GM19455 (cell line): ENCODE data around the gene TACC2.
"Not testable (repeated sequence)": the region's sequence is repeated elsewhere in the genome, so short reads cannot be mapped to it uniquely, and the experiment has no call there.

Source experiments
- ATAC-seq: cut with Tn5 transposase; IDR thresholded peaks from one replicate; pipeline ENCODE4 v1.9.1; 2021; ENCODE audit not compliant: unreplicated experiment

The TACC2 gene

DNA sequence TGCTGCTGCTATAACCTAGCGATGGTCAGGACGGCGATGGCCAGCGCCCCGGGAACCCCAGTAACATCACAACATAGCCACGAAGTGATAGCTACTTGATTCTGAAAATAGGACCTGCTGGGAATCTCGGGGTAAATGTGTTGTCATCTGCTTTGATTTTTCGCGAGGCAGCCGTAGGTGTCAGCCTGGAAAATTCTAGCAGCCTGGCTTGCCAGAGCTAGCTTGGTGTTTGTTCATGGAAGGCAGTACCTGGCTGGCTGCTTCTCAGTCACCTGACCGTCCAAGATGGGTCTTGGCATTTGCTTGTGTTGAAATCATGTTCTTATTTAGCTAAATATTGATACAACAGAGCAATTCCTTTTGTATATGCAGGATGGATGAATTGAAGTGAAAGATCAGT, 199.7 kb downstream of the TACC2 start:
- no peak for ATAC-seq

DNA sequence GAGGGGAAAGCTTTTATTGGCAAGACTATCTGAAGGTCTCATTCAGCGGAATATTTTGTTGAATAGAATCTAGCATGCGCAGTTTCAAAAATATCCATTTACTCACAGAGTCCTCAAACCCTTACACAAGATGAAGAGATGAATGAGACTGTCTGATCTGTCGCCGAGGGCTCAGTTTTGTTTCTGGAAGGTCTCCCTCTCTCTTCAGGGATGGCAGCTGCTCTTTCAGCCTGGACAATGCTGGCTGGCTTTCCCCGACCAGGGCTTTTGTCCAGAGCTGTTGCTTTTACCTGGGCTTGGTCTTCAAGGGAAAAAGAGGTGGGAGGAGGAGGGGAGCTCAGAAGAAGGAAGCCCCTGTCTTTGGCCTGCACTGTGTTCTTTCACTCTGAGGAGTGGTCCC, 200.2 kb downstream of the TACC2 start:
- ATAC-seq, result no peak

DNA sequence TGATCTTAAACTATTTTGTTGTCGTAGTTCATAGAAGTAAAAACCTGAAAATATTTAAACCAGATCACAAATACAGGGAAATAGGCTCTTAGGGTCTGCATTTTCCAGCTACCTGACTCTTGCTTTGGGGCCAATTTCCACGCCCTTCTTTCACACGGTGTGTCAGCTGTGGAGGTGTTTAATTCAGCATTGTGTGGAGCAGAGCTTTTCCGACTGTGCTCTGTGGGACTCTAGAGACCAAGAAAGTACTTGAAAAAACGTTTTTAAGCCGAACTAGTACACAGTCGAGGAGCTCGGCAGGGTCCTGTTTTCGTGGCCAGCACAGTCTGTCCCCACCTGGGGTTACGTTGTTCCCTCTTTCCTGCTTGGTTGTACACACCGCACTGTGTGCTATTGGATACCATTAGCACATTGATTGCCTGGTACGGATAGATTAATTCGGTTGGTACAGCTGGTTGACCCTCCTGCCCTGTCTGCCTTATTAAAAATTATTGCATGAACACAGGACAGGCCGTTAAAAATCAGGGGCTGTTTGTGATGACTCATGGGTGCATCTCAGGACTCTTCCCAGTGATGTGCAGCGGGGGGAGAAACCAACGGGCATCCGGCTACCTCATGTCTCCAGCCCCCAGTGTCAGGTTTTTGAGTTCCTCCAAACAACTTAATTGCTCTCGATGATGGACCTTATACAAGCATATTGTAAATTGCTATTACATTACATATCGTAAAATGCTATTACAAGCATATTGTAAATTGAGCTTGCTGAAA, 201.4 kb downstream of the TACC2 start:
- no peak for ATAC-seq

DNA sequence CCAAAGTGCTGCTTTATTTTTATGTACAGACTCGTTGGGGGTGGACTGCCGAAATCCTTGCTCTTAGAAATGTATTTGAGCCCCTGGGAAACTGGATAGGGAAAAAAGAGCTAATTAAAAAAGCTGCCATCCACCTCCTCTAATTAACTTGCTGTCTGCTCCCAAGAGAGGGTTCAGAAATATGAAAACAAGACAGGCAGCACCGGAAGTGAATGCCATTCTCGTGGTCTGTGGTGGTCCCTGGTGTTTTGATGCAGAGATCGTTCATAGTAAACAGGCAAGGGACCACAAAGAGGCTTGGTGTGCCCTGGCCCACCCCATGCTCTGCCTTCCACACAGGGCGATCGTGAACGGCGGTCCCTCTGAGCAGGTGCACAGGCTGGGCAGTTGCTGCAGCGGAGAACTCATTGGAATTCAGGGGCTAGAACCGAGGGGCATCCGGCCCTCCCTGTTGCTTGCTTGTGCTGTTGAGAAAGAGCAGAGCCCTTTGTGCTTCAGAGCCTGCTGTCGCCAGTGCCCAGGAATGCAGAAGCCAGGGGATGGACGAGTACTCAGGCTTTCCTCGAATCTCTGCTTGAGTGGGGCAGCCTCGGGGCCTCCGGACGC, 203.1 kb downstream of the TACC2 start:
- no peak for ATAC-seq

DNA sequence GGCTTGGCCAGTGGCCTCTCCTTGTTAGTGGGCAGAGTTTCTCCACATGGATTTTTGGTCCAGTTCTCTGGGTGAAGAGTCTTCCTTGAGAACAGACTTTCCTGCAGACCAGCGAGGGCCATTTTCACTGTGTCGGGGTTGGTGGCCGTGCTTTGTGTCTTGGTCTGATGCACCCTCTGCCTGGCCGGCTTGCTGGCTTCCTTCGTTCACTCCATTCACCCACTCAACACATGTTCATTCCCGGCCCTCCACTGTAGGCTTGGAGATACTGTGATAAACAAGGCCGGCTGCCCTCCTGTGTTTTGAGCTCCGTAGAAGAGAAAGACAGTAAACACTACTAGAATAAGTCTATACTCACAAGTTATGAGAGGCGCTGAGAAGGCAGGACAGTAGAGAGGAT, 205.3 kb downstream of the TACC2 start:
- no peak for ATAC-seq

DNA sequence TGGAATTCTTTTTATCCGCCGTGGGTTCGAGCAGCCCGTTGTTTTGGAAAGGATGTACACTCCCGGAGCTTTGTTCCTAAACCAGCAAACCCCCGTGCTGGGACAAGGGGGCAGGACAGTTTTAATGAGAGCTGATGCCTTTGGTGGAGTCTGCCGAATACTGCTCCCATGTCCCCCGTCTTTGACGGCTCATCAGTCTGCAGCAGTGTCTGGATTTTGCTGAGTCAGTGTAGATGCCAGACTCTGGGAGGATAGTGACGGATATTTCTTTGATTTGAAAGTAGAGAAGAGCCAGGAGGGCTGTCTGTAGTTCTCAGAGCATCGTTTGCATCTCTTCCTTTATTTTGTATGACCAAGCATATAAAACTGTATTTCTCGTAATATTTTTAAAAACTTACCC, 207.3 kb downstream of the TACC2 start:
- no peak for ATAC-seq

DNA sequence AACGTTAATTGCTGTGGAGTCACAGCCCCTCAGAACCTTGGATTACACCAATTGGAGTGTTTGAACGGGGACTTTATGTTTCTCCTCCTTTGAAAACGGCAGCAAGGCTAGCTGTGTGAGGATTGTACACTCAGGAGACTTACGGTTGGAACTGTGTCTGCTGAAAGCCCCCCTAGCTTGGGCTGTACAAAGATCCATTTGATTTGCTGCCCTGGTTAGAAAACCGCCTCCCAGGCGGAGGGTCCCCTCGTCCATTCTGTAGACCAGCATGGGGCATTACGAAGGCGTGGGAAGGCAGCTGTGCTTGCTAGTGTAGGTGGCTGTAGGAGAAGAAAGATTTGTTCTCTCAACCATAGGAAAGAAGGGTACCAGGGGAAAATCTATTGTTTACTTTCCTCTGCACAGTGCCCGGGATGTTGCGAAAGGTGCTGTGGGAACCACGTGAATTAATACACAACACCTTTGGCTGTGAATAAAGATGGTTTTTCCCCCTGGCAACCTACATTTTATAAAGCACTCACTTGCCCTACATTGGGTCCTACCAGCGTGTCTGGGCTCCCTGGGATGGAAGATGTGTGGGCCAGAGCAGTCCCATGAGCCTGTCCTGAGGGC, 208.8 kb downstream of the TACC2 start:
- no peak for ATAC-seq

DNA sequence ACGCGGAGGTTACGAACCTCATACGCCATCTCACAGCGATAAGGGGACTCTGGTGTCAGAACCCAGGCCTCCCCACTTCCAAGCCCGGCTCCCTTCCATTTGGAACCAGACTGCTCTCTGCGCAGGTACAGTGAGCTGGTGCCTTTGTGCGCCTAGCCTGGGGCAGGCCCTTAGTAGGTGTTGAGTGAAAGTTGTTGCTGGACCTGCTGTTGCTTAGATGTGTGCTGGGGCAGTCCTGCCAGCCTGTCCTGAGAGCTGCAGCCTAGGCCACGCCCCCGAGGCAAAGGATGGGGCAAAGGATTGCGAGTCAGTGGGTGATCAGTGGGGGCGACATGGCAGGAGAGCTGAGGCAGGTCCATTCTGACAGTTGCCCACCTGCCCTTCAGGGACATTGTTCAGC, 209.7 kb downstream of the TACC2 start:
- no peak for ATAC-seq

DNA sequence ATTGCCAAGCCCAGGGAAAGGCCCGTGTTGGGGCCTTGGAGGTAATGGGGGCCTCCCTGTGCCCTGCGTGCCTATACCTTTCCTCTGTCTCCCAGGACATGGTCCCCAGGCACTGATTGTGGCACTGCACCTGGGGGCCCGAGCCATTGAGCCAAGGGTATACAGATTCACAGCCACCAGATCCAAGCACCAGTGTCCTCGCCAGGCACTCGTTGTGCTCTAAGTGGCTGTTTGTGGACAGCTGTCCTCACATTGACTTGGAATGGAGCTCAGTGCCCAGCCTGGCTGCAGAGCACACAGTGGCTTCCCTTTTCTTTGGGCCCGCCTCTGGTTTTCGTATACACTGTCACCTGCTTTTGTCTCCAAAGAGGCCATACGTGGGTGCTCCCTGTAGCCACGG, 210.1 kb downstream of the TACC2 start:
- ATAC-seq, result no peak

DNA sequence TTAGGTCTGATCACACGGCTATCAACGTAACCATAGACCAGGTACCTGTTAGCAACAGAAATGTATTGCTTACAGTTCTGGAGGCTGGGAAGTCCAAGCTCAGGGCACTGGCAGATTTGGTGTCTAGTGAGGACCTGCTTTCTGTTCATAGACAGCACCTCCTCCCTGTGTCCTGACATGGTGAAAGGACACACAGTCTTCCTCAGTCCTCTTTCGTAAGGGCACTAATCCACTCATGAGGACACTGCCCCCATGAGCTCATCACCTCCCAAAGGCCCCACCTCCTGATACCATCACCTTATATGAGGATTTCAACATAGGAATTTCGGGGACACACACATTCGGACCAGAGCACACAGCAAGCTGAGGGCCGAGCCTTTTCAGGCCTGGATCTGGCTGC, 210.7 kb downstream of the TACC2 start:
- no peak for ATAC-seq

DNA sequence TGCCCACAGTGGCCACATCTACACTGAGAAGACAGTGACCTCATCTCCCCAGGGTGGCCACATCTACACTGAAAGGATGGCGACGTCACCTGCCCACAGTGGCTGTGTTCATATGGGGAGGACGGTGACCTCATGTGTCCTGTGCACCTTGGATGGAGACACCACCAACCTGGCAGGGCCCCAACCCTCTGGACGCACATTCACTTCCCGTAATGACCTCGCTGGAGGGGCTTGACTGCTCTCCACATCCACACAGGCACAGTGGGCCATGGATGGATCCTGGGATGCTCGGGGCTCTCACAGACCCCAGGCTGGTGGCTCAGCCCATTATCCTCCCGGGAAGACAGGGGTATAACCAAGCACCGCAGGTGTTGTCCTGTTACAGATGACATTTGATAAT, 212.4 kb downstream of the TACC2 start:
- no peak for ATAC-seq

DNA sequence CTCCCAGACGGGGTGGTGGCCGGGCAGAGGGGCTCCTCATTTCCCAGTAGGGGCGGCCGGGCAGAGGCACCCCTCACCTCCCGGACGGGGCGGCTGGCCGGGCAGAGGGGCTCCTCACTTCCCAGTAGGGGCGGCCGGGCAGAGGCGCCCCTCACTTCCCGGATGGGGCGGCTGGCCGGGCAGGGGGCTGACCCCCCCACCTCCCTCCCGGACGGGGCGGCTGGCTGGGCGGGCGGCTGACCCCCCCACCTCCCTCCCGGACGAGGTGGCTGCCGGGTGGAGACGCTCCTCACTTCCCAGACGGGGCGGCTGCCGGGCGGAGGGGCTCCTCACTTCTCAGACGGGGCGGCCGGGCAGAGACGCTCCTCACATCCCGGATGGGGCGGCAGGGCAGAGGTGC, 214.2 kb downstream of the TACC2 start:
- not testable (repeated sequence) for ATAC-seq

DNA sequence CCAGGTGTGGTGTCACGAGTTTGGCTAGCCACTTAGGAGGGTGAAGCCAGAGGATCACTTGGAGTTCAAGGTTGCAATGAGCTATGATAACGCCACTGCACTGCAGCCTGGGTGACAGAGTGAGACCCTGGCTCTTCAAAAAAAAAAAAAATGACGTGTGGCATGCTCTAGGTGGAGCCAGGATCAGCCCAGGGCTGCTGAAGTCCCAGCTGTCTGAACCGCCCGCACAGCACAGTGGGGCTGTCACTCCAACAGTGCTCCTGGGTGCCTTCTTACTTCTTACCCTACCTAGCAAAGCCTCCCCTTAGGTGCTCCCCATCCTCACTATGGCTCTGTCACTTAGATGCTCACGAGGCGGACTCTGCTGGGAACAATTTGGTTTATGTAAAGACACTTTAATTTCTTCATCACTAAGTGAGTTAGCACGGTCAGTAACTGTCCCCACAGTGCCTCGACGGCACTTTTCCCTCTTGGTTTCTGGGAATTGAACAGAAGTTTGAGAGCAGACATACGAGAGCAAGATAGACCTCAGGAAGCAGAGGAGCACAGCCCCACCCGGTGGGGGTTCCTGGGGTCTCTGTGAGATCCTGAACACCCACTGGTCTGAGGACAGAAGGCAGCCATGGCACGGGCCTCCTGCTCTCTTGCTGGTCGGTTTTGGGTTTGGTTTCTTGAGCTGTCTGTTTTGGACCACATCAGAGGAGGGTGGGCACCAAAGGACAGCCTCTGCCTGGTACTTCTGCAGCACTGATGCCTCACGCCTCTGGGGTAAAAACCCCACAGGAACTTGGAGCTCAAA, 215.9 kb downstream of the TACC2 start:
- ATAC-seq, result no peak

DNA sequence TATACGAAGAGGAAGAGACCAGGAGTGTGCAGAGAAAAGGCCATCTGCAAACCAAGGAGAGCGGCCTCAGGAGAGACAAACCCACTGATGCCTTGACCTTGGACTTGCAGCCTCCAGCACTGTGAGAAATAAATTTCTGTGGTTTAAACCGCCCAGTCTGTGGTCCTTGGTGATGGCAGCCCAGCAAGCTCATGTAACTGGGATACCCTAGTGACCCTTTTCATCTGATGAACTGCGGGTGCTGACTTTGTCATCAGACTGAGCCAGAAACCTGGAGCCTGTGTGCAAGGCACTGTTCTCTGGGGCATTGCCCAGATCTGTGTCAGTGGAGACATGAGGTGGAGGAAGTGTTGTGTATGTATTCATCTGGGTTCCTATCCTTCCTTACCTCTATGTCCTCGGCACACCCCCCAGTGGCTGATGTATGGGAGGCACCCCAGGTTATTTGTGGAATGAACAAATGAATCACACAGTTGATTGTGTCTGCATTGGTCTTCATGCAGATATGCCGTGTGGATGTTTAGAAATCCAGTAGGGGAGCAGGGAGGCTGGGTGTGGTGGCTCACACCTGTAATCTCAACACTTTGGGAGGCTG, 217.6 kb downstream of the TACC2 start:
- no peak for ATAC-seq

DNA sequence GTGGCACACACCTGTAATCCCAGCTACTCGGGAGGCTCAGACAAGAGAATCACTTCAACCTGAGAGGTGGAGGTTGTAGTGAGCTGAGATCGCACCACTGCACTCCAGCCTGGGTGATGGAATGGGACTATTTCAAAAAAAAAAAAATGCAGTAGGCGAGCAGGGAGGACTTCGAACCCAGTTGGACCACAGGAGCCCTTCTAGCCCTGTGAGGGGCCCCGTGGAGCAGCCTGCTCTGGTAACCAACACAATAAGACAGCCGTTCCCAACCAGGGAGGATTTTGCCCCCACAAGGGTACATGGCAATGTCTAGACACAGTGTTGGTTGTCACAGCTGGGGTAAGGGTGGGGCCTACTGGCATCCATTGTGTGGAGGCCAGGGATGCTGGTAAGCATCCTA, 218.2 kb downstream of the TACC2 start:
- ATAC-seq, result no peak

DNA sequence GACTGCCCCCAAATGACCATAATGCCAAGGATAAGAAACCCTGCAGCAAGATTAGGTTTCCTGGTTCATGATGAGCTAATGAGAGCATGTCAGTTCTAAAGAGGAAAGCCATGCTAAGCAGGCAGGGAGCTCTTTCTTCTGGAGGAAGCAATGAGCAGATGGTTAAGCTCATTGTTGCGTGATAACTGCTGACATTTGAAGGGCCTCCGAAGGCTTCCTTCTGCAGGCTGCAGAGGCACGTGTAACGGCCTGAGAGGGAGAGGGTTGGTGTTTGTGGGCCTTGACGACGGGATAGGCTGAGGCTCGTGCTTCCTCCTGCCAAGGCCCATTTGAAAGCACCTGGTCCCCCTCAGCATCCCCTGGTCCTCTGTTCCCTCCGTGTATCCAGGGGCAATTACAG, 218.6 kb downstream of the TACC2 start:
- ATAC-seq, result no peak

DNA sequence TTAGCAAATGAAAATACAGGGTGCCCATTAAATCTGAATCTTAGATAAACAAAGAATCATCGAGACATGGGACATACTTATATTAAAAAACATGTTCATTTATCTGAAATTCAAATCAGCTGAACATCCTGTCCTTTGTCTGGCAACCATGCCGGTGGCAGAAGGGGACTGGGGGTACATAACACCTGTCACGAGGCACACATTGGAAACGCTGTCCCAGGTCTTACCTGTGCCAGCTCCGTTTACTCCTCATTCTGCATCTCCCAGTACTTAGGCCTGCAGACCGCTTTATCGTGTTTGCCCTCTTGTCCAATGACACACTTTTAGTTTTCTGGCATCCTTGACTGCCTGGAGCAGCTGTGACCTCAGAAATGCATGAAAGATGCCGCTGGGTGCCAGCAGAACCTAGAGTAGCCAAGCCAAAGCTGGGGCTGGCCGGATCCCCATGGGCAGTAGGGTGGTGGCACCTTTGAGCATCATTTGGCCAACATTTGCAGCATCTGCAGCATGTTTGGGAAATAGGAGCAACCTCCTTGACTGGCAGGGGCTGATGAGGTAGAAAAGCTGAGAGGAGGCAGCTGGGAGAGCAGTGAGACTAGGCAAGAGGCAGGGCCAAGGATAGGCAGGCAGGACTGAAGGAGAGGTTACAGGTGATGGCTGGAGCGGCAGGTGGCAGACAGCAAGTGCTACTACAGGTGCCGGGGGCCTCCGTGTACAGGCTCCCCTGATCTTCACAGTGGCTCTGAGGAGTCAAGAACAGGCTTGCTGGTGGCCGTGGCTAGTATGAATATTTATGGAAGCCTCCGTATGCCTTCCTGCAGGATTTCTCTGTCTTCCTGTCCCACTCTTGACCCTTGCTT, 219.8 kb downstream of the TACC2 start:
- no peak for ATAC-seq

DNA sequence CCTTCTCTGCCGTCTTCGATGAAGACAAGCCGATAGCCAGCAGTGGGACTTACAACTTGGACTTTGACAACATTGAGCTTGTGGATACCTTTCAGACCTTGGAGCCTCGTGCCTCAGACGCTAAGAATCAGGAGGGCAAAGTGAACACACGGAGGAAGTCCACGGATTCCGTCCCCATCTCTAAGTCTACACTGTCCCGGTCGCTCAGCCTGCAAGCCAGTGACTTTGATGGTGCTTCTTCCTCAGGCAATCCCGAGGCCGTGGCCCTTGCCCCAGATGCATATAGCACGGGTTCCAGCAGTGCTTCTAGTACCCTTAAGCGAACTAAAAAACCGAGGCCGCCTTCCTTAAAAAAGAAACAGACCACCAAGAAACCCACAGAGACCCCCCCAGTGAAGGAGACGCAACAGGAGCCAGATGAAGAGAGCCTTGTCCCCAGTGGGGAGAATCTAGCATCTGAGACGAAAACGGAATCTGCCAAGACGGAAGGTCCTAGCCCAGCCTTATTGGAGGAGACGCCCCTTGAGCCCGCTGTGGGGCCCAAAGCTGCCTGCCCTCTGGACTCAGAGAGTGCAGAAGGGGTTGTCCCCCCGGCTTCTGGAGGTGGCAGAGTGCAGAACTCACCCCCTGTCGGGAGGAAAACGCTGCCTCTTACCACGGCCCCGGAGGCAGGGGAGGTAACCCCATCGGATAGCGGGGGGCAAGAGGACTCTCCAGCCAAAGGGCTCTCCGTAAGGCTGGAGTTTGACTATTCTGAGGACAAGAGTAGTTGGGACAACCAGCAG, 221.7 kb downstream of the TACC2 start:
- ATAC-seq, result no peak

DNA sequence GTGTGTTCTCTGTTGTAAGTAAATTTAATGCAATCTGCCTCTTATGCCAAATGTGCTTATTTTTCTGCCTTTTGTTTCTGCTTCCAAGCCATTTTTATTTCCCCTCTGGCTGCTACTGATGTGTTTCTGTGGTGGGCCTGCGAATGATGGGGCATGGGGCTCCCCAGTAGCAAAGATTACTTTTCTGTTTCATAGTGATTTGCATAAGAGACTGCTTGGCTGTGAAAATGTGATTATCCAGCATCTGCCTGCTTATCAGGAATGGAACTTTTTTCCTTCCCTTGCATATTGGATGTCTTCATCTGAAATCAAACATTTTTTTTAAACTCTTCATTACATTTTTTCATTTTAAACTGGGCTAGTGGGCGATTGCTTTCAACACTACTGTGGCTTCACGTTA, 224.4 kb downstream of the TACC2 start:
- ATAC-seq, result no peak

DNA sequence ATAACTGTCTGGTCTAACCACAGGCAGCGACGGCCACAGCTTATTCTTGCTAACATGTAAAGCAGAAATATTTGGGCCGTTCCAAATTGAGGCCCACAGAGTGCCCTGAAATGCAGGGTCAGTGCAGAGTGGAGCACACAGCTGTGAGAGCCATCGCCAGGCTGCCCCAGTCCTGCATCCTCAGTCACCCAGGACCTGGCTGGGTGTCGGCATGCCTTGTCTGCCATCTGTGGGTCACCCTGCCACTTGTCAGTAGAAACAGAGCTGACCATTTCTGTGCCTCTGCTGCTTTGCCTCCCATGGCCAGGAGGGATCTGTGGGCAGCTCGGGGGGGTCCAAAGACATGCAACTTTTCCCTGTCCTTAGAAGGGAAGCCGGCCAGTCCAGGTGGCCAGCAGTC, 224.8 kb downstream of the TACC2 start:
- no peak for ATAC-seq
